H1 (cell line): ENCODE data around the gene PRDM4. TPM values are rescaled to one million over a fixed set of nuclear protein-coding genes. Genes with fewer than 3 reads are reported as not detected.

Experiments
- CTCF ChIA-PET: fragments of 300-600 bp; sonication (Branson Sonifier 250); formaldehyde crosslinking; loops from one replicate; lab custom pipeline; 2021; ENCODE audit not compliant: partially characterized antibody; lab: Charles Lee
- POLR2A ChIA-PET: fragments of 300-600 bp; sonication (Branson Sonifier 250); formaldehyde crosslinking; loops from one replicate; lab custom pipeline; 2021; ENCODE audit warnings: inconsistent platforms; ENCODE audit not compliant: partially characterized antibody; lab: Charles Lee
- DNase-seq, 2 experiments: peaks; one replicate each; pipeline versions ENCODE4 v3.0.0 to v3.0.0-alpha.2; 2010 to 2022; ENCODE audit warnings: low spot score in 2 of 2, low read depth in 1 of 2, mixed read lengths in 1 of 2
- FAIRE-seq: peaks from 2 replicates; lab custom pipeline; 2011; peaks lifted over from hg19 to GRCh38; lab: Jason Lieb, UNC
- H2AFZ ChIP-seq: 2 replicates; pipeline ENCODE4 v1.8.1; 2012; ENCODE audit warnings: low read length, inconsistent platforms
- H2AK5ac ChIP-seq: 2 replicates; pipeline ENCODE4 v1.6.1; 2013; ENCODE audit warnings: low read depth, low read length
- H2BK120ac ChIP-seq: replicated peaks from 2 replicates; pipeline ENCODE3; 2013; ENCODE audit warnings: low read depth, low read length, inconsistent platforms
- H2BK12ac ChIP-seq: 2 replicates; pipeline ENCODE4 v1.6.1; 2013; ENCODE audit warnings: low read depth, low read length
- H2BK15ac ChIP-seq: 2 replicates; pipeline ENCODE4 v1.6.1; 2013; ENCODE audit warnings: low read length
- H2BK20ac ChIP-seq: 2 replicates; pipeline ENCODE4 v1.6.1; 2013; ENCODE audit warnings: low read length
- H2BK5ac ChIP-seq: 2 replicates; pipeline ENCODE4 v1.6.1; 2013; ENCODE audit warnings: low read depth, low read length
- H3K14ac ChIP-seq: 2 replicates; pipeline ENCODE4 v1.6.1; 2013; ENCODE audit warnings: inconsistent platforms; ENCODE audit not compliant: insufficient read length
- H3K18ac ChIP-seq: 2 replicates; pipeline ENCODE4 v1.6.1; 2013; ENCODE audit warnings: low read length; ENCODE audit errors: extremely low read depth
- H3K23ac ChIP-seq: 2 replicates; pipeline ENCODE4 v1.6.1; 2013; ENCODE audit warnings: inconsistent platforms; ENCODE audit not compliant: insufficient read length
- H3K23me2 ChIP-seq: 2 replicates; pipeline ENCODE4 v1.6.1; 2013; ENCODE audit warnings: low read depth, low read length
- H3K27ac ChIP-seq: 2 replicates; pipeline ENCODE4 v1.6.1; 2011; ENCODE audit warnings: low read depth, low read length, inconsistent platforms
- H3K27me3 ChIP-seq, 4 experiments: replicated peaks in 1 of 4; 1 replicate in 1 of 4; 2 replicates in 3 of 4; pipeline versions ENCODE4 v1.6.1 to v1.8.1; 2011 to 2013; ENCODE audit warnings: low read length in 3 of 4, mild to moderate bottlenecking in 3 of 4, inconsistent platforms in 2 of 4, mixed read lengths in 2 of 4, moderate library complexity in 1 of 4; ENCODE audit not compliant: control insufficient read depth in 3 of 4, insufficient read depth in 3 of 4; ENCODE audit errors: extremely low read depth in 1 of 4
- H3K36me3 ChIP-seq, 4 experiments: 2 replicates each; pipeline versions ENCODE4 v1.6.1 to v1.8.1; 2011 to 2013; ENCODE audit warnings: mild to moderate bottlenecking in 4 of 4, low read length in 3 of 4, moderate library complexity in 2 of 4, control low read depth in 1 of 4, inconsistent platforms in 1 of 4; ENCODE audit not compliant: insufficient read depth in 4 of 4, control insufficient read depth in 2 of 4
- H3K4ac ChIP-seq: replicated peaks from 2 replicates; pipeline ENCODE3; 2013; ENCODE audit warnings: low read length, low read depth, mixed read lengths, inconsistent platforms; ENCODE audit not compliant: insufficient read length
- H3K4me1 ChIP-seq, 4 experiments: replicated peaks in 1 of 4; 1 replicate in 1 of 4; 2 replicates in 3 of 4; pipeline versions ENCODE4 v1.6.1 to v1.8.1; 2011 to 2013; ENCODE audit warnings: low read length in 3 of 4, inconsistent platforms in 2 of 4, mixed read lengths in 1 of 4; ENCODE audit not compliant: insufficient read depth in 4 of 4, control insufficient read depth in 3 of 4
- H3K4me2 ChIP-seq, 2 experiments: 2 replicates each; pipeline versions ENCODE4 v1.6.1 to v1.8.1; 2011 to 2013; ENCODE audit warnings: low read depth in 2 of 2, low read length in 2 of 2, control low read depth in 1 of 2, inconsistent platforms in 1 of 2, mild to moderate bottlenecking in 1 of 2; ENCODE audit not compliant: insufficient read depth in 1 of 2
- H3K4me3 ChIP-seq, 4 experiments: fragments of 200-600, 300-600 bp in 1 of 4; sonication (generic), shearing (Covaris generic), sonication (Bioruptor Twin) in 1 of 4; 2 replicates each; pipeline versions ENCODE4 v1.5.1 to v1.8.1; 2011 to 2016; ENCODE audit warnings: low read length in 4 of 4, low read depth in 3 of 4, control low read depth in 2 of 4, inconsistent platforms in 2 of 4, mild to moderate bottlenecking in 2 of 4, mixed read lengths in 1 of 4, moderate library complexity in 1 of 4; ENCODE audit not compliant: insufficient read depth in 2 of 4; ENCODE audit errors: extremely low read depth in 1 of 4
- H3K56ac ChIP-seq: replicated peaks from 2 replicates; pipeline ENCODE3; 2013; ENCODE audit warnings: low read depth, mild to moderate bottlenecking, mixed read lengths, low read length, inconsistent platforms; ENCODE audit not compliant: insufficient read length
- H3K79me1 ChIP-seq: 2 replicates; pipeline ENCODE4 v1.6.1; 2013; ENCODE audit warnings: low read depth, low read length, control low read depth
- H3K79me2 ChIP-seq, 2 experiments: 2 replicates each; pipeline versions ENCODE4 v1.6.1 to v1.8.1; 2012 to 2013; ENCODE audit warnings: low read length in 2 of 2, mild to moderate bottlenecking in 2 of 2, inconsistent platforms in 1 of 2; ENCODE audit not compliant: insufficient read depth in 2 of 2, control insufficient read depth in 1 of 2
- H3K9ac ChIP-seq, 4 experiments: replicated peaks in 1 of 4; 1 replicate in 1 of 4; 2 replicates in 3 of 4; pipeline versions ENCODE4 v1.6.1 to v1.8.1; 2011 to 2013; ENCODE audit warnings: low read depth in 3 of 4, low read length in 3 of 4, control low read depth in 2 of 4, mild to moderate bottlenecking in 2 of 4, moderate library complexity in 2 of 4, inconsistent platforms in 1 of 4; ENCODE audit errors: extremely low read depth in 1 of 4
- H3K9me3 ChIP-seq, 2 experiments: 2 replicates each; pipeline versions ENCODE4 v1.6.1 to v1.8.1; 2012 to 2013; ENCODE audit warnings: mild to moderate bottlenecking in 2 of 2, moderate library complexity in 2 of 2, control low read depth in 1 of 2, inconsistent platforms in 1 of 2, low read depth in 1 of 2, low read length in 1 of 2, mixed read lengths in 1 of 2; ENCODE audit not compliant: insufficient read depth in 2 of 2
- H4K20me1 ChIP-seq, 2 experiments: replicated peaks in 1 of 2; 2 replicates each; pipeline versions ENCODE3 to v1.8.1; 2011 to 2013; ENCODE audit warnings: inconsistent platforms in 2 of 2, low read length in 2 of 2, mild to moderate bottlenecking in 1 of 2; ENCODE audit not compliant: insufficient read depth in 2 of 2, control insufficient read depth in 1 of 2
- H4K5ac ChIP-seq: 2 replicates; pipeline ENCODE4 v1.6.1; 2013; ENCODE audit warnings: low read length, low read depth, mixed read lengths, inconsistent platforms; ENCODE audit not compliant: insufficient read length
- H4K8ac ChIP-seq: 2 replicates; pipeline ENCODE4 v1.8.0; 2013; ENCODE audit warnings: mild to moderate bottlenecking, moderate library complexity, low read length, inconsistent platforms; ENCODE audit not compliant: insufficient read depth; ENCODE audit errors: extremely low read depth
- H4K91ac ChIP-seq: replicated peaks from 2 replicates; pipeline ENCODE3; 2013; ENCODE audit warnings: low read length, mixed read lengths, inconsistent platforms; ENCODE audit not compliant: insufficient read length
- ASH2L ChIP-seq: fragments of 200-600, 300-600 bp; sonication (generic); IDR thresholded peaks from one replicate; pipeline ENCODE4 v1.7.1; 2017; ENCODE audit warnings: low read length
- ATF2 ChIP-seq: IDR thresholded peaks from 2 replicates; pipeline ENCODE4 v1.6.1; 2012; ENCODE audit warnings: low read length, inconsistent platforms
- POLR2A ChIP-seq, 2 experiments: IDR thresholded peaks; 1 replicate in 1 of 2; 2 replicates in 1 of 2; pipeline ENCODE4 v1.6.1; 2011; ENCODE audit warnings: low read depth in 2 of 2, low read length in 2 of 2, mild to moderate bottlenecking in 2 of 2; ENCODE audit errors: control extremely low read depth in 1 of 2
- TAF1 ChIP-seq: IDR thresholded peaks from 2 replicates; pipeline ENCODE4 v1.6.1; 2011; ENCODE audit warnings: mild to moderate bottlenecking, low read depth, low read length
- TCF12 ChIP-seq: IDR thresholded peaks from 2 replicates; pipeline ENCODE4 v1.6.1; 2011; ENCODE audit warnings: low read depth, mild to moderate bottlenecking, low read length
- WGBS, 2 experiments: shearing (Covaris generic) in 1 of 2; methylation state at CpG; one replicate each; pipeline versions ENCODE4 v1.1.6 to v1.1.7; 2013 to 2015; ENCODE audit warnings: low lambda C conversion rate in 2 of 2, mixed read lengths in 2 of 2, inconsistent platforms in 1 of 2, low coverage in 1 of 2, missing lambda C conversion rate in 1 of 2; ENCODE audit not compliant: insufficient replicate concordance in 2 of 2, insufficient coverage in 1 of 2, insufficient read length in 1 of 2; ENCODE audit errors: extremely low coverage in 1 of 2, missing lambda C conversion rate in 1 of 2; 5-methylcytosine and 5-hydroxymethylcytosine counted together
- polyA plus RNA-seq, 7 experiments: library from polyadenylated mRNA; depleted of rRNA in 3 of 7; stranded (reverse) in 5 of 7; unstranded in 2 of 7; fragments of >200 nt in 5 of 7; fragments of 200-250 nt in 2 of 7; gene quantifications; 1 replicate in 5 of 7; 2 replicates in 1 of 7; 4 replicates in 1 of 7; pipeline versions ENCODE4 v1.2.1 to v1.2.3, GENCODE V29; 2011 to 2013; ENCODE audit warnings: missing spikeins in 2 of 7, mixed read lengths in 2 of 7
- total RNA-seq: library from RNA; stranded (reverse); fragmentation: NEBNext Ultra II Directional; extraction: Animal tissue kit (Norgen Biotek cat#: 25700); gene quantifications from 2 replicates; pipeline ENCODE4 v1.2.1, GENCODE V29; 2021

Gene PRDM4
- total and polyA plus RNA-seq, 2 of the 8 experiments (the other 6 are each of a cell fraction or from before 2014, with no cell fraction given) = 10.1 to 17.5 TPM

GRCh38 chr12:107718606-107719005 lies 42.3 kb downstream of the PRDM4 start:
- ChIA-PET CTCF (interaction anchor here (1.1 kb wide), 2 partner anchors 43 to 163 kb away, joined by 3 to 5 read pairs; no protein-coding TSS in a partner anchor), POLR2A (interaction anchor here (1.8 kb wide), 1 partner anchor 15 kb away, joined by 6 read pairs; no protein-coding TSS in a partner anchor)
- H3K27me3 ChIP-seq = no peaks in the 10 kb centered on the region
- no peak overlapping the region for H2BK20ac ChIP-seq
- no peak overlapping the region for H2BK12ac ChIP-seq
- WGBS, 2 experiments = 100% methylated on average over 1 of the region's 1 CpG; no CpG with 5 or more reads in 1 of the 2 experiments
- no peak overlapping the region for H2BK15ac ChIP-seq
- H3K4me3 ChIP-seq = no peak overlapping the region
- no peak overlapping the region for H3K18ac ChIP-seq
- peaks cover 0 to 9% (median 3%) of the 10 kb centered on the region in 4 experiments; a peak in 5 of 8 replicates for H3K36me3 ChIP-seq
- H2BK5ac ChIP-seq = no peak overlapping the region
- H3K4me2 ChIP-seq = no peak overlapping the region
- no peak for FAIRE-seq
- no peaks in the 10 kb centered on the region for H3K9me3 ChIP-seq
- DNase-seq = no peak
- TF ChIP-seq ASH2L (no peak), ATF2 (no peak), TAF1 (no peak), TCF12 (no peak), POLR2A (IDR thresholded peaks at IDR 0.05; ENCODE audit: control extremely low read depth in 1 of 2, low read depth in 2 of 2, low read length in 2 of 2) (no peak)
- no peak overlapping the region for H4K5ac ChIP-seq
- H3K79me2 ChIP-seq = no peaks in the 10 kb centered on the region
- no peak overlapping the region for H3K27ac ChIP-seq
- no peak overlapping the region for H2BK120ac ChIP-seq
- no peaks in the 10 kb centered on the region for H3K23me2 ChIP-seq
- H3K56ac ChIP-seq = no peak overlapping the region
- no peak overlapping the region for H3K14ac ChIP-seq
- H3K79me1 ChIP-seq = no peaks in the 10 kb centered on the region
- H3K4ac ChIP-seq = no peak overlapping the region
- no peak overlapping the region for H2AFZ ChIP-seq
- H3K9ac ChIP-seq = no peak overlapping the region
- H4K20me1 ChIP-seq = no peaks in the 10 kb centered on the region
- no peak overlapping the region for H2AK5ac ChIP-seq
- H4K91ac ChIP-seq = no peak overlapping the region
- no peak overlapping the region for H3K23ac ChIP-seq
- H4K8ac ChIP-seq = no peak overlapping the region
- no peaks in the 10 kb centered on the region for H3K4me1 ChIP-seq
